Kidney (tissue), 14 donors: ENCODE measurements around the gene NUP210. TPM values are rescaled to one million over a fixed set of nuclear protein-coding genes. Genes with fewer than 3 reads are reported as not detected.

Experiments used
- DNase-seq, 5 donors: peaks; one replicate each; pipeline ENCODE4 v3.0.0-alpha.2; 2013 to 2020
- FAIRE-seq: peaks from 2 replicates; lab custom pipeline; 2012; peaks lifted over from hg19 to GRCh38; lab: Jason Lieb, UNC
- H3K27ac ChIP-seq, 2 donors: one replicate each; pipeline ENCODE4 v1.7.0; 2013; ENCODE audit warnings: low read depth in 2 of 2, low read length in 2 of 2, inconsistent platforms in 1 of 2
- H3K27me3 ChIP-seq: one replicate; pipeline ENCODE4 v1.7.1; 2013; ENCODE audit warnings: low read length, inconsistent platforms; ENCODE audit not compliant: control insufficient read depth, insufficient read depth
- H3K36me3 ChIP-seq, 3 donors: one replicate each; pipeline versions ENCODE4 v1.7.0 to v1.7.1; 2013; ENCODE audit warnings: low read length in 3 of 3, control low read depth in 1 of 3, inconsistent platforms in 1 of 3; ENCODE audit not compliant: insufficient read depth in 3 of 3, control insufficient read depth in 2 of 3
- H3K4me1 ChIP-seq, 3 donors: one replicate each; pipeline versions ENCODE4 v1.7.0 to v1.7.1; 2013; ENCODE audit warnings: low read length in 3 of 3, inconsistent platforms in 1 of 3, low read depth in 1 of 3; ENCODE audit not compliant: control insufficient read depth in 2 of 3, insufficient read depth in 2 of 3
- H3K4me3 ChIP-seq, 3 donors: one replicate each; pipeline versions ENCODE4 v1.7.0 to v1.8.1; 2013; ENCODE audit warnings: low read length in 3 of 3, control low read depth in 1 of 3, inconsistent platforms in 1 of 3
- H3K9ac ChIP-seq, 3 donors: one replicate each; pipeline versions ENCODE4 v1.7.0 to v1.7.1; 2013; ENCODE audit warnings: low read length in 3 of 3, control low read depth in 1 of 3, inconsistent platforms in 1 of 3
- H3K9me3 ChIP-seq, 3 donors: one replicate each; pipeline versions ENCODE4 v1.7.0 to v1.7.1; 2013; ENCODE audit warnings: low read length in 3 of 3, control low read depth in 1 of 3, inconsistent platforms in 1 of 3; ENCODE audit not compliant: control insufficient read depth in 2 of 3, insufficient read depth in 1 of 3
- CTCF ChIP-seq: IDR thresholded peaks from 3 replicates; pipeline ENCODE4 v1.5.1; 2012; ENCODE audit warnings: mild to moderate bottlenecking, moderate library complexity, borderline replicate concordance; ENCODE audit not compliant: insufficient read depth; ENCODE audit errors: extremely low read depth
- intact Hi-C: fragments of 100-400 bp; cut with DNase I; formaldehyde crosslinking; loops from one replicate; pipeline ENCODE4 v1.11.1; 2022
- polyA plus RNA-seq: library from polyadenylated mRNA; stranded (reverse); fragments of 350-450 nt; fragmentation: Illumina TruSeq; extraction: RNeasy Lipid Tissue Mini Kit (QIAGEN cat#74804); gene quantifications from one replicate; pipeline ENCODE4 v1.2.3, GENCODE V29; 2014; ENCODE audit warnings: low read depth, low replicate concordance; ENCODE audit not compliant: insufficient read depth
- total RNA-seq: library from RNA; stranded (reverse); fragmentation: NEBNext Ultra II Directional; extraction: Animal tissue kit (Norgen Biotek cat#: 25700); gene quantifications from one replicate; pipeline ENCODE4 v1.2.1, GENCODE V29; 2021
- donor health status: control.
- donor health status: control.
- donor health status: control.
- donor health status: control.
- donor health status: control.
- donor health status: DM: yes; HTN: yes; CAD: no.
- donor health status: Normal renal cell carcinoma (clear cell type).

The NUP210 gene
- total and polyA plus RNA-seq, 2 donors from 2014 or later, result 5.6 to 22.9 TPM

- Histone ChIP-seq H3K4me1 (no peaks in the 10 kb centered on the region), H3K9ac (no peak overlapping the region), H3K27ac (no peak overlapping the region), H3K9me3 (no peaks in the 10 kb centered on the region), H3K27me3 (no peaks in the 10 kb centered on the region), H3K4me3 (no peak overlapping the region), H3K36me3 (no peaks in the 10 kb centered on the region)
- FAIRE-seq, result no peak
- no peak for DNase-seq
- intact Hi-C loops, result no loop called here
- TF ChIP-seq CTCF, result no peak
These were observed 4.9 kb upstream of the NUP210 start for GRCh38 chr3:13424865-13425617.

GRCh38 chr3:13424141-13424844, 4.2 kb upstream of the NUP210 start:
- no peak overlapping the region for H3K27ac ChIP-seq
- intact Hi-C loops, result no loop called here
- no peak for FAIRE-seq

GRCh38 chr3:13420831-13421765, 976 bp upstream of the NUP210 start:
- peak overlapping the region in 1 of 3 donors; percentile 44 for H3K4me3 ChIP-seq
- no peak overlapping the region for H3K9ac ChIP-seq
- no peaks in the 10 kb centered on the region for H3K36me3 ChIP-seq
- FAIRE-seq, result no peak
- peaks cover 0 to 5% (median 0%) of the 10 kb centered on the region in 3 donors for H3K4me1 ChIP-seq
- no peaks in the 10 kb centered on the region for H3K9me3 ChIP-seq
- H3K27me3 ChIP-seq, result no peaks in the 10 kb centered on the region
- intact Hi-C loops, result no loop called here
- H3K27ac ChIP-seq, result no peak overlapping the region
- no peak for TF ChIP-seq CTCF
- peak in 4 of 5 donors; percentile 15 to 74 (median 26) for DNase-seq

More at GRCh38 chr3:13424141-13424844, 4.2 kb upstream of the NUP210 start:
- no peak for DNase-seq
- Histone ChIP-seq H3K9ac (no peak overlapping the region), H3K4me3 (no peak overlapping the region), H3K27me3 (no peaks in the 10 kb centered on the region), H3K36me3 (no peaks in the 10 kb centered on the region), H3K9me3 (no peaks in the 10 kb centered on the region), H3K4me1 (no peaks in the 10 kb centered on the region)
- TF ChIP-seq CTCF, result no peak
